H1 (cell line): ENCODE data around the gene SIM2. TPM values are rescaled to one million over a fixed set of nuclear protein-coding genes. Genes with fewer than 3 reads are reported as not detected.

Experiments used
- CTCF ChIA-PET: fragments of 300-600 bp; sonication (Branson Sonifier 250); formaldehyde crosslinking; loops from one replicate; lab custom pipeline; 2021; ENCODE audit not compliant: partially characterized antibody; lab: Charles Lee
- POLR2A ChIA-PET: fragments of 300-600 bp; sonication (Branson Sonifier 250); formaldehyde crosslinking; loops from one replicate; lab custom pipeline; 2021; ENCODE audit warnings: inconsistent platforms; ENCODE audit not compliant: partially characterized antibody; lab: Charles Lee
- DNase-seq, 2 experiments: peaks; one replicate each; pipeline versions ENCODE4 v3.0.0 to v3.0.0-alpha.2; 2010 to 2022; ENCODE audit warnings: low spot score in 2 of 2, low read depth in 1 of 2, mixed read lengths in 1 of 2
- FAIRE-seq: peaks from 2 replicates; lab custom pipeline; 2011; peaks lifted over from hg19 to GRCh38; lab: Jason Lieb, UNC
- H2AFZ ChIP-seq: 2 replicates; pipeline ENCODE4 v1.8.1; 2012; ENCODE audit warnings: low read length, inconsistent platforms
- H2AK5ac ChIP-seq: 2 replicates; pipeline ENCODE4 v1.6.1; 2013; ENCODE audit warnings: low read depth, low read length
- H2BK120ac ChIP-seq: replicated peaks from 2 replicates; pipeline ENCODE3; 2013; ENCODE audit warnings: low read depth, low read length, inconsistent platforms
- H2BK12ac ChIP-seq: 2 replicates; pipeline ENCODE4 v1.6.1; 2013; ENCODE audit warnings: low read depth, low read length
- H2BK15ac ChIP-seq: 2 replicates; pipeline ENCODE4 v1.6.1; 2013; ENCODE audit warnings: low read length
- H2BK20ac ChIP-seq: 2 replicates; pipeline ENCODE4 v1.6.1; 2013; ENCODE audit warnings: low read length
- H2BK5ac ChIP-seq: 2 replicates; pipeline ENCODE4 v1.6.1; 2013; ENCODE audit warnings: low read depth, low read length
- H3K14ac ChIP-seq: 2 replicates; pipeline ENCODE4 v1.6.1; 2013; ENCODE audit warnings: inconsistent platforms; ENCODE audit not compliant: insufficient read length
- H3K18ac ChIP-seq: 2 replicates; pipeline ENCODE4 v1.6.1; 2013; ENCODE audit warnings: low read length; ENCODE audit errors: extremely low read depth
- H3K23ac ChIP-seq: 2 replicates; pipeline ENCODE4 v1.6.1; 2013; ENCODE audit warnings: inconsistent platforms; ENCODE audit not compliant: insufficient read length
- H3K23me2 ChIP-seq: 2 replicates; pipeline ENCODE4 v1.6.1; 2013; ENCODE audit warnings: low read depth, low read length
- H3K27ac ChIP-seq: 2 replicates; pipeline ENCODE4 v1.6.1; 2011; ENCODE audit warnings: low read depth, low read length, inconsistent platforms
- H3K27me3 ChIP-seq, 4 experiments: replicated peaks in 1 of 4; 1 replicate in 1 of 4; 2 replicates in 3 of 4; pipeline versions ENCODE4 v1.6.1 to v1.8.1; 2011 to 2013; ENCODE audit warnings: low read length in 3 of 4, mild to moderate bottlenecking in 3 of 4, inconsistent platforms in 2 of 4, mixed read lengths in 2 of 4, moderate library complexity in 1 of 4; ENCODE audit not compliant: control insufficient read depth in 3 of 4, insufficient read depth in 3 of 4; ENCODE audit errors: extremely low read depth in 1 of 4
- H3K36me3 ChIP-seq, 4 experiments: 2 replicates each; pipeline versions ENCODE4 v1.6.1 to v1.8.1; 2011 to 2013; ENCODE audit warnings: mild to moderate bottlenecking in 4 of 4, low read length in 3 of 4, moderate library complexity in 2 of 4, control low read depth in 1 of 4, inconsistent platforms in 1 of 4; ENCODE audit not compliant: insufficient read depth in 4 of 4, control insufficient read depth in 2 of 4
- H3K4ac ChIP-seq: replicated peaks from 2 replicates; pipeline ENCODE3; 2013; ENCODE audit warnings: low read length, low read depth, mixed read lengths, inconsistent platforms; ENCODE audit not compliant: insufficient read length
- H3K4me1 ChIP-seq, 4 experiments: replicated peaks in 1 of 4; 1 replicate in 1 of 4; 2 replicates in 3 of 4; pipeline versions ENCODE4 v1.6.1 to v1.8.1; 2011 to 2013; ENCODE audit warnings: low read length in 3 of 4, inconsistent platforms in 2 of 4, mixed read lengths in 1 of 4; ENCODE audit not compliant: insufficient read depth in 4 of 4, control insufficient read depth in 3 of 4
- H3K4me2 ChIP-seq, 2 experiments: 2 replicates each; pipeline versions ENCODE4 v1.6.1 to v1.8.1; 2011 to 2013; ENCODE audit warnings: low read depth in 2 of 2, low read length in 2 of 2, control low read depth in 1 of 2, inconsistent platforms in 1 of 2, mild to moderate bottlenecking in 1 of 2; ENCODE audit not compliant: insufficient read depth in 1 of 2
- H3K4me3 ChIP-seq, 4 experiments: fragments of 200-600, 300-600 bp in 1 of 4; sonication (generic), shearing (Covaris generic), sonication (Bioruptor Twin) in 1 of 4; 2 replicates each; pipeline versions ENCODE4 v1.5.1 to v1.8.1; 2011 to 2016; ENCODE audit warnings: low read length in 4 of 4, low read depth in 3 of 4, control low read depth in 2 of 4, inconsistent platforms in 2 of 4, mild to moderate bottlenecking in 2 of 4, mixed read lengths in 1 of 4, moderate library complexity in 1 of 4; ENCODE audit not compliant: insufficient read depth in 2 of 4; ENCODE audit errors: extremely low read depth in 1 of 4
- H3K56ac ChIP-seq: replicated peaks from 2 replicates; pipeline ENCODE3; 2013; ENCODE audit warnings: low read depth, mild to moderate bottlenecking, mixed read lengths, low read length, inconsistent platforms; ENCODE audit not compliant: insufficient read length
- H3K79me1 ChIP-seq: 2 replicates; pipeline ENCODE4 v1.6.1; 2013; ENCODE audit warnings: low read depth, low read length, control low read depth
- H3K79me2 ChIP-seq, 2 experiments: 2 replicates each; pipeline versions ENCODE4 v1.6.1 to v1.8.1; 2012 to 2013; ENCODE audit warnings: low read length in 2 of 2, mild to moderate bottlenecking in 2 of 2, inconsistent platforms in 1 of 2; ENCODE audit not compliant: insufficient read depth in 2 of 2, control insufficient read depth in 1 of 2
- H3K9ac ChIP-seq, 4 experiments: replicated peaks in 1 of 4; 1 replicate in 1 of 4; 2 replicates in 3 of 4; pipeline versions ENCODE4 v1.6.1 to v1.8.1; 2011 to 2013; ENCODE audit warnings: low read depth in 3 of 4, low read length in 3 of 4, control low read depth in 2 of 4, mild to moderate bottlenecking in 2 of 4, moderate library complexity in 2 of 4, inconsistent platforms in 1 of 4; ENCODE audit errors: extremely low read depth in 1 of 4
- H3K9me3 ChIP-seq, 2 experiments: 2 replicates each; pipeline versions ENCODE4 v1.6.1 to v1.8.1; 2012 to 2013; ENCODE audit warnings: mild to moderate bottlenecking in 2 of 2, moderate library complexity in 2 of 2, control low read depth in 1 of 2, inconsistent platforms in 1 of 2, low read depth in 1 of 2, low read length in 1 of 2, mixed read lengths in 1 of 2; ENCODE audit not compliant: insufficient read depth in 2 of 2
- H4K20me1 ChIP-seq, 2 experiments: replicated peaks in 1 of 2; 2 replicates each; pipeline versions ENCODE3 to v1.8.1; 2011 to 2013; ENCODE audit warnings: inconsistent platforms in 2 of 2, low read length in 2 of 2, mild to moderate bottlenecking in 1 of 2; ENCODE audit not compliant: insufficient read depth in 2 of 2, control insufficient read depth in 1 of 2
- H4K5ac ChIP-seq: 2 replicates; pipeline ENCODE4 v1.6.1; 2013; ENCODE audit warnings: low read length, low read depth, mixed read lengths, inconsistent platforms; ENCODE audit not compliant: insufficient read length
- H4K8ac ChIP-seq: 2 replicates; pipeline ENCODE4 v1.8.0; 2013; ENCODE audit warnings: mild to moderate bottlenecking, moderate library complexity, low read length, inconsistent platforms; ENCODE audit not compliant: insufficient read depth; ENCODE audit errors: extremely low read depth
- H4K91ac ChIP-seq: replicated peaks from 2 replicates; pipeline ENCODE3; 2013; ENCODE audit warnings: low read length, mixed read lengths, inconsistent platforms; ENCODE audit not compliant: insufficient read length
- CREB1 ChIP-seq: IDR thresholded peaks from 2 replicates; pipeline ENCODE4 v1.6.1; 2012; ENCODE audit warnings: inconsistent platforms
- NANOG ChIP-seq: IDR thresholded peaks from 2 replicates; pipeline ENCODE4 v1.6.1; 2011; ENCODE audit warnings: low read length, low read depth, mild to moderate bottlenecking, inconsistent platforms; ENCODE audit not compliant: insufficient read depth, poor library complexity, severe bottlenecking
- RFX5 ChIP-seq: IDR thresholded peaks from 2 replicates; pipeline ENCODE4 v1.6.1; 2011; ENCODE audit warnings: low read depth, low read length, improper control_type of control experiment, borderline replicate concordance
- RNF2 ChIP-seq: fragments of 200-900, 300-1000 bp; sonication (generic); IDR thresholded peaks from 2 replicates; pipeline ENCODE4 v1.7.1; 2016; ENCODE audit warnings: borderline replicate concordance, low read depth, mild to moderate bottlenecking, antibody characterized with exemption, low read length; ENCODE audit not compliant: poor library complexity, severe bottlenecking; ENCODE audit errors: missing control alignments
- WGBS, 2 experiments: shearing (Covaris generic) in 1 of 2; methylation state at CpG; one replicate each; pipeline versions ENCODE4 v1.1.6 to v1.1.7; 2013 to 2015; ENCODE audit warnings: low lambda C conversion rate in 2 of 2, mixed read lengths in 2 of 2, inconsistent platforms in 1 of 2, low coverage in 1 of 2, missing lambda C conversion rate in 1 of 2; ENCODE audit not compliant: insufficient replicate concordance in 2 of 2, insufficient coverage in 1 of 2, insufficient read length in 1 of 2; ENCODE audit errors: extremely low coverage in 1 of 2, missing lambda C conversion rate in 1 of 2; 5-methylcytosine and 5-hydroxymethylcytosine counted together
- polyA plus RNA-seq, 7 experiments: library from polyadenylated mRNA; depleted of rRNA in 3 of 7; stranded (reverse) in 5 of 7; unstranded in 2 of 7; fragments of >200 nt in 5 of 7; fragments of 200-250 nt in 2 of 7; gene quantifications; 1 replicate in 5 of 7; 2 replicates in 1 of 7; 4 replicates in 1 of 7; pipeline versions ENCODE4 v1.2.1 to v1.2.3, GENCODE V29; 2011 to 2013; ENCODE audit warnings: missing spikeins in 2 of 7, mixed read lengths in 2 of 7
- total RNA-seq: library from RNA; stranded (reverse); fragmentation: NEBNext Ultra II Directional; extraction: Animal tissue kit (Norgen Biotek cat#: 25700); gene quantifications from 2 replicates; pipeline ENCODE4 v1.2.1, GENCODE V29; 2021

SIM2 gene
- total and polyA plus RNA-seq, 2 of the 8 experiments (the other 6 are each of a cell fraction or from before 2014, with no cell fraction given) = 0.05 to 0.26 TPM

- Histone ChIP-seq H3K56ac (no peak overlapping the region), H3K14ac (no peak overlapping the region), H3K4me1 (no peaks in the 10 kb centered on the region; a peak in 1 of 7 replicates), H4K5ac (no peak overlapping the region), H3K9ac (no peak overlapping the region), H2AFZ (no peak overlapping the region), H2BK12ac (no peak overlapping the region), H3K23me2 (no peaks in the 10 kb centered on the region), H3K4ac (no peak overlapping the region), H2AK5ac (no peak overlapping the region), H3K27ac (no peak overlapping the region), H3K18ac (no peak overlapping the region), H4K91ac (no peak overlapping the region), H2BK120ac (no peak overlapping the region), H3K4me3 (no peak overlapping the region), H3K9me3 (no peaks in the 10 kb centered on the region), H3K79me1 (no peaks in the 10 kb centered on the region), H2BK5ac (no peak overlapping the region), H3K36me3 (no peaks in the 10 kb centered on the region), H3K79me2 (no peaks in the 10 kb centered on the region), H3K4me2 (no peak overlapping the region), H4K20me1 (no peaks in the 10 kb centered on the region), H2BK20ac (no peak overlapping the region), H3K23ac (no peak overlapping the region), H2BK15ac (no peak overlapping the region), H3K27me3 (no peaks in the 10 kb centered on the region), H4K8ac (no peak overlapping the region)
- no peak for DNase-seq
- FAIRE-seq = no peak
- ChIA-PET CTCF (interaction anchor here (0.8 to 1.4 kb wide), 2 partner anchors 8 to 25 kb away, joined by 3 read pairs; no protein-coding TSS in a partner anchor), POLR2A (no interaction called here)
- 89% methylated on average over 6 of the region's 6 CpGs; no CpG with 5 or more reads in 1 of the 2 experiments for whole genome bisulfite sequencing, 2 experiments
- TF ChIP-seq RNF2 (no peak), NANOG (no peak), RFX5 (no peak), CREB1 (no peak)
These were observed 42.8 kb upstream of the SIM2 start for GRCh38 chr21:36656138-36656537.
